OCI-LY3 (cell line): ENCODE results near the gene LENEP.

Experiments used
- EZH2phosphoT487 ChIP-seq: fragments of 200-600 bp; shearing (Covaris generic); IDR thresholded peaks from 2 replicates; pipeline ENCODE4 v1.6.1; 2018; ENCODE audit warnings: antibody characterized with exemption, mixed run types, low read depth
- TF ChIP-seq, protein P1 (sequence below): fragments of 200-600, 300-600 bp; sonication (generic); IDR thresholded peaks from 2 replicates; pipeline ENCODE4 v1.5.1; 2014; ENCODE audit warnings: antibody characterized with exemption, low read length, low read depth

DNA sequence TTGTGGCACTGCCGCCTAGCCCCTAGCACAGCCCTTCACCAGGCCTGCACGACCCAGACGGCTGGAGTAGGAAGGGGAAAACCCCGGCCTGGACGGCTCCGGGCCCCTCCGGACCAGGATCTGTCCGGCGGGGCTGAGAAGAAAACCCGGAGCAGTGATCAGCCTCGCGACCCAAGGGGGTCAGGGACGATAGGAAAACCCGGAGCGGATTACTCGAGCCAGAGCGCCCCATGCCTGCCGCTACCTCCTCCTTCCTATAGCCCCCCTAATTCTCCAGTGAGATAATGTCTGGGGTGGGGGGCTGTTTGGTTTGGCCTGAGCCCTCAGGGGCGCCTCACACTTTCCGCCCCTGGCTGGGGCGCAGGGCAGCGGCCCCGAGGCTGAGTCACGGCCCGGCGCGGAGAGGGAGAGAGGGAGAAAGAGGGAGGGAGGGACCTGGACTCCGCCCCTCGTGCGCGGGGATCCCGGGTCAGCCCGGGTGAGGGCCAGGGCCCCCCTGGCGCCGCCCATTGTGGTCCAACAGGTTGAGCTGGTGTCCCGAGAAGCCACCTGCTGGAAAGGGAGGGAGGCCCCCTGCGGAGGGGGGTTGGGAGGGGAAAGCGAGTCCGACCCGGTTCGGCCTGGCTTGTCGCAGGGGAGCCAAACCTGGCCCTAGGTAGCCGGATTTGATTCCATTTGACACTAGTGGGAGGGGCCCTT is 7.5 kb downstream of the LENEP start:
- TF ChIP-seq, protein P1, sequence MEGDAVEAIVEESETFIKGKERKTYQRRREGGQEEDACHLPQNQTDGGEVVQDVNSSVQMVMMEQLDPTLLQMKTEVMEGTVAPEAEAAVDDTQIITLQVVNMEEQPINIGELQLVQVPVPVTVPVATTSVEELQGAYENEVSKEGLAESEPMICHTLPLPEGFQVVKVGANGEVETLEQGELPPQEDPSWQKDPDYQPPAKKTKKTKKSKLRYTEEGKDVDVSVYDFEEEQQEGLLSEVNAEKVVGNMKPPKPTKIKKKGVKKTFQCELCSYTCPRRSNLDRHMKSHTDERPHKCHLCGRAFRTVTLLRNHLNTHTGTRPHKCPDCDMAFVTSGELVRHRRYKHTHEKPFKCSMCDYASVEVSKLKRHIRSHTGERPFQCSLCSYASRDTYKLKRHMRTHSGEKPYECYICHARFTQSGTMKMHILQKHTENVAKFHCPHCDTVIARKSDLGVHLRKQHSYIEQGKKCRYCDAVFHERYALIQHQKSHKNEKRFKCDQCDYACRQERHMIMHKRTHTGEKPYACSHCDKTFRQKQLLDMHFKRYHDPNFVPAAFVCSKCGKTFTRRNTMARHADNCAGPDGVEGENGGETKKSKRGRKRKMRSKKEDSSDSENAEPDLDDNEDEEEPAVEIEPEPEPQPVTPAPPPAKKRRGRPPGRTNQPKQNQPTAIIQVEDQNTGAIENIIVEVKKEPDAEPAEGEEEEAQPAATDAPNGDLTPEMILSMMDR: peak; percentile 17; the same call in 1 of the 2 replicates
- no peak for TF ChIP-seq EZH2phosphoT487
